Measurements from ENCODE around the gene BDKRB1. TPM values are rescaled to one million over a fixed set of nuclear protein-coding genes. Genes with fewer than 3 reads are reported as not detected.

BDKRB1 gene
- polyA plus RNA-seq, 3 donors, result not detected

- no peak overlapping the region for H3K4me3 ChIP-seq (replicated peaks in 1 of 3; ENCODE audit: low read depth in 2 of 3, low read length in 3 of 3)
- no peak overlapping the region for H3K27ac Mint-ChIP-seq
Measured at GRCh38 chr14:96227428-96227827, 28.6 kb upstream of the BDKRB1 start.

GRCh38 chr14:96229315-96229714 lies 26.7 kb upstream of the BDKRB1 start:
- H3K9ac ChIP-seq (ENCODE audit: insufficient read depth, low read length, poor library complexity, severe bottlenecking), result no peak overlapping the region
- 100% methylated on average over 6 of the region's 6 CpGs for WGBS (ENCODE audit: insufficient coverage)
- H3K9me3 ChIP-seq (replicated peaks in 1 of 2; ENCODE audit: control insufficient read depth in 1 of 2, insufficient read depth in 1 of 2, low read length in 2 of 2), result peaks cover 0 to 10% of the 10 kb centered on the region in 2 donors
- Mint-ChIP-seq H3K27me3 (ENCODE audit: low read depth in 3 of 3) (peaks cover 4 to 6% (median 5%) of the 10 kb centered on the region in 3 donors), H3K27ac (no peak overlapping the region), H3K9me3 (peaks cover 4 to 11% (median 8%) of the 10 kb centered on the region in 7 donors), H3K36me3 (no peaks in the 10 kb centered on the region), H3K4me1 (no peaks in the 10 kb centered on the region), H3K4me3 (no peak overlapping the region)
- H3K4me1 ChIP-seq (ENCODE audit: control insufficient read depth in 1 of 2, insufficient read depth in 2 of 2, low read length in 2 of 2), result no peaks in the 10 kb centered on the region
- no peak overlapping the region for H2AFZ ChIP-seq (ENCODE audit: insufficient read depth, low read depth, low read length, poor library complexity, severe bottlenecking)
- no peak for DNase-seq
- no peaks in the 10 kb centered on the region for H3K79me2 ChIP-seq (ENCODE audit: insufficient read depth, low read length)
- no peak for TF ChIP-seq CTCF (IDR thresholded peaks at IDR 0.05)
- no peak overlapping the region for H3K4me3 ChIP-seq (replicated peaks in 1 of 3; ENCODE audit: low read depth in 2 of 3, low read length in 3 of 3)
- no peaks in the 10 kb centered on the region for H4K20me1 ChIP-seq (ENCODE audit: insufficient read depth, low read length)
- H3K4me2 ChIP-seq (replicated peaks; ENCODE audit: extremely low read depth, low read length, poor library complexity, severe bottlenecking), result no peak overlapping the region
- no peaks in the 10 kb centered on the region for H3K27me3 ChIP-seq (ENCODE audit: control insufficient read depth in 2 of 2, insufficient read depth in 2 of 2, low read length in 2 of 2)
- H3K36me3 ChIP-seq (replicated peaks in 1 of 2; ENCODE audit: control insufficient read depth in 1 of 2, insufficient read depth in 2 of 2, low read length in 2 of 2), result no peaks in the 10 kb centered on the region
- no peak overlapping the region for H3K27ac ChIP-seq (ENCODE audit: low read depth in 1 of 2, low read length in 2 of 2)
- intact Hi-C loops (cut with micrococcal nuclease), result no loop called here

More at GRCh38 chr14:96227428-96227827, 28.6 kb upstream of the BDKRB1 start:
- no peak for TF ChIP-seq CTCF (IDR thresholded peaks at IDR 0.05)
- no peaks in the 10 kb centered on the region for H3K4me1 Mint-ChIP-seq
- Histone ChIP-seq H3K27me3 (ENCODE audit: control insufficient read depth in 2 of 2, insufficient read depth in 2 of 2, low read length in 2 of 2) (no peaks in the 10 kb centered on the region), H3K9ac (ENCODE audit: insufficient read depth, low read length, poor library complexity, severe bottlenecking) (no peak overlapping the region), H3K4me2 (replicated peaks; ENCODE audit: extremely low read depth, low read length, poor library complexity, severe bottlenecking) (no peak overlapping the region), H4K20me1 (ENCODE audit: insufficient read depth, low read length) (no peaks in the 10 kb centered on the region), H3K27ac (ENCODE audit: low read depth in 1 of 2, low read length in 2 of 2) (no peak overlapping the region), H3K36me3 (replicated peaks in 1 of 2; ENCODE audit: control insufficient read depth in 1 of 2, insufficient read depth in 2 of 2, low read length in 2 of 2) (no peaks in the 10 kb centered on the region), H2AFZ (ENCODE audit: insufficient read depth, low read depth, low read length, poor library complexity, severe bottlenecking) (no peak overlapping the region), H3K4me1 (ENCODE audit: control insufficient read depth in 1 of 2, insufficient read depth in 2 of 2, low read length in 2 of 2) (no peaks in the 10 kb centered on the region), H3K9me3 (replicated peaks in 1 of 2; ENCODE audit: control insufficient read depth in 1 of 2, insufficient read depth in 1 of 2, low read length in 2 of 2) (peaks cover 0 to 10% of the 10 kb centered on the region in 2 donors), H3K79me2 (ENCODE audit: insufficient read depth, low read length) (no peaks in the 10 kb centered on the region)
- 94% methylated on average over 5 of the region's 7 CpGs for WGBS (ENCODE audit: insufficient coverage)
- intact Hi-C loops (cut with micrococcal nuclease), result no loop called here
- peaks cover 4 to 13% (median 8%) of the 10 kb centered on the region in 7 donors for H3K9me3 Mint-ChIP-seq
- no peak for DNase-seq
- H3K36me3 Mint-ChIP-seq, result no peaks in the 10 kb centered on the region
- no peak overlapping the region for H3K4me3 Mint-ChIP-seq
- H3K27me3 Mint-ChIP-seq (ENCODE audit: low read depth in 3 of 3), result peaks cover 5 to 7% (median 6%) of the 10 kb centered on the region in 3 donors
